ENCODE results near the gene SNX21. TPM values are rescaled to one million over a fixed set of nuclear protein-coding genes. Genes with fewer than 3 reads are reported as not detected.

Gene SNX21
- total RNA-seq, 1 experiment from 2014 or later: 9.8 TPM

- CTCF ChIA-PET: no interaction called here
- H3K4me1 ChIP-seq (replicated peaks; ENCODE audit: insufficient read depth): no peaks in the 10 kb centered on the region
These were observed 9.9 kb downstream of the SNX21 start for GRCh38 chr20:45843506-45843905.

GRCh38 chr20:45845452-45845851, 11.9 kb downstream of the SNX21 start:
- no TSS peak for BruUV-seq (replicated peaks)

More at GRCh38 chr20:45843506-45843905, 9.9 kb downstream of the SNX21 start:
- intact Hi-C loops (cut with micrococcal nuclease; ENCODE audit: unreplicated experiment): no loop called here
- no TSS peak for BruUV-seq (replicated peaks)
- Histone ChIP-seq H3K9me3 (ENCODE audit: insufficient read depth, low read depth) (no peaks in the 10 kb centered on the region), H3K4me3 (no peak overlapping the region), H4K20me1 (ENCODE audit: insufficient read depth) (no peaks in the 10 kb centered on the region), H3K36me3 (ENCODE audit: low read depth) (0 out of 2 replicates have a peak, but pooled peaks cover 9% of the 10 kb centered on the region), H3K79me2 (ENCODE audit: low read depth) (no peaks in the 10 kb centered on the region), H3K27me3 (ENCODE audit: insufficient read depth, low read depth) (no peaks in the 10 kb centered on the region), H3F3A (ENCODE audit: insufficient read depth, low read depth) (no peaks in the 10 kb centered on the region; the same call in 1 of the 2 replicates), H2AFZ (no peak overlapping the region), H3K27ac (no peak overlapping the region), H3K9me2 (ENCODE audit: insufficient read depth) (no peaks in the 10 kb centered on the region), H3K4me2 (no peak overlapping the region)
- TF ChIP-seq CTCF (conservative IDR thresholded peaks at IDR 0.05): no peak
- no peak for TF ChIP-seq EZH2 (IDR thresholded peaks at IDR 0.05; ENCODE audit: low read depth)
- DNase-seq: no peak
- POLR2A ChIA-PET (ENCODE audit: unreplicated experiment): no interaction called here

GRCh38 chr20:45848421-45848820, 14.8 kb downstream of the SNX21 start:
- no peaks in the 10 kb centered on the region for H3K9me3 ChIP-seq (ENCODE audit: insufficient read depth, low read depth)
- TF ChIP-seq EZH2 (IDR thresholded peaks at IDR 0.05; ENCODE audit: low read depth) (no peak), CTCF (conservative IDR thresholded peaks at IDR 0.05) (no peak)
- no peak for DNase-seq
- H3K4me1 ChIP-seq (replicated peaks; ENCODE audit: insufficient read depth): no peaks in the 10 kb centered on the region
- ChIA-PET CTCF (no interaction called here), POLR2A (ENCODE audit: unreplicated experiment) (interaction anchor here (0.6 kb wide), 1 partner anchor 49 kb away, joined by 5 read pairs; no protein-coding TSS in a partner anchor)
- H3K4me2 ChIP-seq: no peak overlapping the region
- H2AFZ ChIP-seq: no peak overlapping the region
- no peaks in the 10 kb centered on the region for H3K79me2 ChIP-seq (ENCODE audit: low read depth)
- BruUV-seq (replicated peaks): no TSS peak
- no peaks in the 10 kb centered on the region for H4K20me1 ChIP-seq (ENCODE audit: insufficient read depth)
- H3F3A ChIP-seq (ENCODE audit: insufficient read depth, low read depth): no peaks in the 10 kb centered on the region
- H3K27ac ChIP-seq: no peak overlapping the region
- H3K4me3 ChIP-seq: no peak overlapping the region
- H3K9me2 ChIP-seq (ENCODE audit: insufficient read depth): no peaks in the 10 kb centered on the region
- H3K27me3 ChIP-seq (ENCODE audit: insufficient read depth, low read depth): no peaks in the 10 kb centered on the region
- 0 out of 2 replicates have a peak, but pooled peaks cover 9% of the 10 kb centered on the region for H3K36me3 ChIP-seq (ENCODE audit: low read depth)
- intact Hi-C loops (cut with micrococcal nuclease; ENCODE audit: unreplicated experiment): no loop called here

More at GRCh38 chr20:45845452-45845851, 11.9 kb downstream of the SNX21 start:
- no peak overlapping the region for H3K27ac ChIP-seq
- no peaks in the 10 kb centered on the region for H3K27me3 ChIP-seq (ENCODE audit: insufficient read depth, low read depth)
- H3K9me2 ChIP-seq (ENCODE audit: insufficient read depth): no peaks in the 10 kb centered on the region
- H3K9me3 ChIP-seq (ENCODE audit: insufficient read depth, low read depth): no peaks in the 10 kb centered on the region
- H3K4me1 ChIP-seq (replicated peaks; ENCODE audit: insufficient read depth): no peaks in the 10 kb centered on the region
- ChIA-PET POLR2A (ENCODE audit: unreplicated experiment) (interaction anchor here (0.7 kb wide), 1 partner anchor 524 kb away, joined by 4 read pairs; no protein-coding TSS in a partner anchor), CTCF (no interaction called here)
- no peak overlapping the region for H3K4me3 ChIP-seq
- no peaks in the 10 kb centered on the region; the same call in 1 of the 2 replicates for H3F3A ChIP-seq (ENCODE audit: insufficient read depth, low read depth)
- no peak for TF ChIP-seq EZH2 (IDR thresholded peaks at IDR 0.05; ENCODE audit: low read depth)
- intact Hi-C loops (cut with micrococcal nuclease; ENCODE audit: unreplicated experiment): no loop called here
- H2AFZ ChIP-seq: no peak overlapping the region
- 0 out of 2 replicates have a peak, but pooled peaks cover 9% of the 10 kb centered on the region for H3K36me3 ChIP-seq (ENCODE audit: low read depth)
- no peaks in the 10 kb centered on the region for H4K20me1 ChIP-seq (ENCODE audit: insufficient read depth)
- no peak for DNase-seq
- no peak overlapping the region for H3K4me2 ChIP-seq
- H3K79me2 ChIP-seq (ENCODE audit: low read depth): no peaks in the 10 kb centered on the region

Data from PC-9 (cell line).